Endodermal cell (in vitro differentiated cells): Measurements from ENCODE around the gene GPX3. TPM values are rescaled to one million over a fixed set of nuclear protein-coding genes. Genes with fewer than 3 reads are reported as not detected.
A peak's percentile ranks its signal among the peaks of the same experiment; 100 is the strongest.

Experiments
- DNase-seq: peaks from one replicate; pipeline ENCODE4 v3.0.0-alpha.2; 2017
- H3K27ac ChIP-seq: 2 replicates; pipeline ENCODE4 v1.5.1; 2013; ENCODE audit warnings: mild to moderate bottlenecking, low read depth, low read length, moderate library complexity
- H3K27me3 ChIP-seq: 2 replicates; pipeline ENCODE4 v1.6.1; 2013; ENCODE audit warnings: mild to moderate bottlenecking, low read length, moderate library complexity; ENCODE audit not compliant: insufficient read depth, control insufficient read depth, poor library complexity, severe bottlenecking
- H3K36me3 ChIP-seq: 2 replicates; pipeline ENCODE4 v1.7.0; 2013; ENCODE audit warnings: mild to moderate bottlenecking, low read length, moderate library complexity; ENCODE audit not compliant: control insufficient read depth, insufficient read depth
- H3K4me1 ChIP-seq: one replicate; pipeline ENCODE4 v1.7.0; 2013; ENCODE audit warnings: low read length; ENCODE audit not compliant: control insufficient read depth, insufficient read depth
- H3K4me3 ChIP-seq: 2 replicates; pipeline ENCODE4 v1.5.1; 2013; ENCODE audit warnings: mild to moderate bottlenecking, low read length, moderate library complexity
- H3K9ac ChIP-seq: 2 replicates; pipeline ENCODE4 v1.6.1; 2013; ENCODE audit warnings: mild to moderate bottlenecking, low read length, moderate library complexity; ENCODE audit not compliant: poor library complexity, severe bottlenecking; ENCODE audit errors: extremely low read depth
- H3K9me3 ChIP-seq: 2 replicates; pipeline ENCODE4 v1.6.1; 2013; ENCODE audit warnings: mild to moderate bottlenecking, low read length, moderate library complexity; ENCODE audit not compliant: control insufficient read depth
- H3K27ac Mint-ChIP-seq: 2 replicates; pipeline ENCODE4 v1.8.0; 2020; ENCODE audit warnings: mixed read lengths
- H3K27me3 Mint-ChIP-seq: 2 replicates; pipeline ENCODE4 v1.8.0; 2021; ENCODE audit warnings: mild to moderate bottlenecking, mixed read lengths; ENCODE audit not compliant: insufficient read depth
- H3K36me3 Mint-ChIP-seq: 2 replicates; pipeline ENCODE4 v1.8.0; 2020; ENCODE audit warnings: low read depth, mixed read lengths
- H3K4me1 Mint-ChIP-seq: 2 replicates; pipeline ENCODE4 v1.8.0; 2020; ENCODE audit warnings: mixed read lengths
- H3K4me3 Mint-ChIP-seq: 2 replicates; pipeline ENCODE4 v1.8.0; 2020; ENCODE audit warnings: mild to moderate bottlenecking, moderate library complexity, mixed read lengths
- H3K9me3 Mint-ChIP-seq: 2 replicates; pipeline ENCODE4 v1.8.0; 2020; ENCODE audit warnings: mild to moderate bottlenecking, mixed read lengths
- CTCF ChIP-seq: fragments of 200-600 bp; sonication (generic); conservative IDR thresholded peaks from 2 replicates; pipeline ENCODE4 v1.5.0; 2021; ENCODE audit warnings: antibody characterized with exemption, mild to moderate bottlenecking
- WGBS, 2 experiments: methylation state at CpG; one replicate each; pipeline versions ENCODE4 v1.1.5 to v1.1.7; 2013; ENCODE audit warnings: missing lambda C conversion rate in 2 of 2, mixed read lengths in 1 of 2; ENCODE audit not compliant: insufficient coverage in 1 of 2, insufficient read length in 1 of 2; 5-methylcytosine and 5-hydroxymethylcytosine counted together
- total RNA-seq, 2 donors: library from RNA; stranded (reverse); fragmentation: NEBNext Ultra II Directional in 1 of 2; extraction: Animal tissue kit (Norgen Biotek cat#: 25700) in 1 of 2; gene quantifications; 2 replicates in 1 of 2; 3 replicates in 1 of 2; pipeline ENCODE4 v1.2.1, GENCODE V29; 2021

Gene GPX3
- total RNA-seq, 2 donors from 2014 or later, result 44.9 to 47.1 TPM

GRCh38 chr5:151048526-151048925 is 28.1 kb downstream of the GPX3 start:
- H3K9me3 Mint-ChIP-seq, result no peaks in the 10 kb centered on the region
- peak overlapping the region; percentile 1 for H3K27ac Mint-ChIP-seq
- Histone ChIP-seq H3K27me3 (no peaks in the 10 kb centered on the region), H3K4me1 (no peaks in the 10 kb centered on the region), H3K4me3 (no peak overlapping the region), H3K9ac (no peak overlapping the region), H3K36me3 (peaks cover 53% of the 10 kb centered on the region), H3K9me3 (no peaks in the 10 kb centered on the region), H3K27ac (no peak overlapping the region)
- peak; percentile 78 for DNase-seq
- H3K4me1 Mint-ChIP-seq, result no peaks in the 10 kb centered on the region
- peak; percentile 70 for TF ChIP-seq CTCF
- H3K27me3 Mint-ChIP-seq, result no peaks in the 10 kb centered on the region
- 79 to 83% methylated on average over 7 of the region's 7 CpGs for WGBS, 2 experiments
- no peak overlapping the region for H3K4me3 Mint-ChIP-seq
- H3K36me3 Mint-ChIP-seq, result peaks cover 27% of the 10 kb centered on the region

GRCh38 chr5:151051066-151051930 is 30.9 kb downstream of the GPX3 start:
- Histone ChIP-seq H3K27me3 (no peaks in the 10 kb centered on the region), H3K4me3 (no peak overlapping the region), H3K4me1 (no peaks in the 10 kb centered on the region), H3K9ac (no peak overlapping the region), H3K36me3 (peaks cover 48% of the 10 kb centered on the region), H3K9me3 (no peaks in the 10 kb centered on the region), H3K27ac (no peak overlapping the region)
- no peaks in the 10 kb centered on the region for H3K27me3 Mint-ChIP-seq
- peak; percentile 95 for DNase-seq
- H3K4me3 Mint-ChIP-seq, result no peak overlapping the region
- 69 to 71% methylated on average over 3 to 6 of the region's 6 CpGs for WGBS, 2 experiments
- H3K9me3 Mint-ChIP-seq, result no peaks in the 10 kb centered on the region
- TF ChIP-seq CTCF, result peak; percentile 94
- no peaks in the 10 kb centered on the region for H3K4me1 Mint-ChIP-seq
- peak overlapping the region; percentile 74 for H3K27ac Mint-ChIP-seq
- peaks cover 10% of the 10 kb centered on the region for H3K36me3 Mint-ChIP-seq

- H3K9me3 Mint-ChIP-seq, result no peaks in the 10 kb centered on the region
- H3K4me1 Mint-ChIP-seq, result no peaks in the 10 kb centered on the region
- peak overlapping the region; percentile 74 for H3K27ac Mint-ChIP-seq
- Histone ChIP-seq H3K4me1 (no peaks in the 10 kb centered on the region), H3K9ac (no peak overlapping the region), H3K9me3 (no peaks in the 10 kb centered on the region), H3K27me3 (no peaks in the 10 kb centered on the region), H3K4me3 (no peak overlapping the region), H3K27ac (no peak overlapping the region), H3K36me3 (peaks cover 43% of the 10 kb centered on the region)
- H3K4me3 Mint-ChIP-seq, result no peak overlapping the region
- no peaks in the 10 kb centered on the region for H3K27me3 Mint-ChIP-seq
- TF ChIP-seq CTCF, result no peak
- no peak for DNase-seq
- 90 to 98% methylated on average over 5 to 10 of the region's 10 CpGs for WGBS, 2 experiments
- peaks cover 17% of the 10 kb centered on the region for H3K36me3 Mint-ChIP-seq
Measured at GRCh38 chr5:151051931-151052608, 31.7 kb downstream of the GPX3 start.
